PC-9 (cell line): ENCODE results near the gene KCNK5. TPM values are rescaled to one million over a fixed set of nuclear protein-coding genes. Genes with fewer than 3 reads are reported as not detected.

Experiments used
- BruUV-seq: library from RNA; stranded (reverse); fragments of 400-500 nt; replicated peaks from 2 replicates; lab custom pipeline; 2021; lab: Mats Ljungman, UMichigan
- CTCF ChIA-PET: fragments of 300-600 bp; sonication (Branson Sonifier 250); formaldehyde crosslinking; loops from one replicate; lab custom pipeline; 2022; ENCODE audit warnings: antibody characterized with exemption; lab: Charles Lee
- POLR2A ChIA-PET: fragments of 300-600 bp; sonication (Branson Sonifier 250); formaldehyde crosslinking; loops from one replicate; lab custom pipeline; 2022; ENCODE audit warnings: antibody characterized with exemption; ENCODE audit not compliant: unreplicated experiment; lab: Charles Lee
- DNase-seq, 2 experiments: peaks; one replicate each; pipeline versions ENCODE4 v3.0.0 to v3.0.0-alpha.2; 2015 to 2022; ENCODE audit warnings: mixed read lengths in 1 of 2
- H2AFZ ChIP-seq: fragments of 200-600 bp; sonication (generic); 2 replicates; pipeline ENCODE4 v1.8.1; 2017; ENCODE audit warnings: antibody characterized with exemption
- H3F3A ChIP-seq: fragments of 200-600 bp; sonication (generic); 2 replicates; pipeline ENCODE4 v1.8.1; 2017; ENCODE audit warnings: antibody characterized with exemption, mild to moderate bottlenecking, low read depth; ENCODE audit not compliant: insufficient read depth
- H3K27ac ChIP-seq: fragments of 200-600 bp; sonication (generic); 2 replicates; pipeline ENCODE4 v1.6.1; 2016; ENCODE audit warnings: mixed run types
- H3K27me3 ChIP-seq: fragments of 200-600 bp; sonication (generic); 2 replicates; pipeline ENCODE4 v1.6.1; 2016; ENCODE audit warnings: low read depth, mixed run types; ENCODE audit not compliant: insufficient read depth
- H3K36me3 ChIP-seq: fragments of 200-600 bp; sonication (generic); 2 replicates; pipeline ENCODE4 v1.6.1; 2016; ENCODE audit warnings: low read depth, mixed run types
- H3K4me1 ChIP-seq: fragments of 200-600 bp; sonication (generic); replicated peaks from 2 replicates; pipeline ENCODE4 v1.6.1; 2016; ENCODE audit warnings: mixed run types; ENCODE audit not compliant: insufficient read depth
- H3K4me2 ChIP-seq: fragments of 200-600 bp; sonication (generic); 2 replicates; pipeline ENCODE4 v1.6.1; 2017; ENCODE audit warnings: mixed run types
- H3K4me3 ChIP-seq: fragments of 200-600 bp; sonication (generic); 2 replicates; pipeline ENCODE4 v1.6.1; 2016; ENCODE audit warnings: mixed run types
- H3K79me2 ChIP-seq: fragments of 200-600 bp; sonication (generic); 2 replicates; pipeline ENCODE4 v1.6.1; 2017; ENCODE audit warnings: low read depth, mixed run types
- H3K9me2 ChIP-seq: fragments of 200-600 bp; sonication (generic); 2 replicates; pipeline ENCODE4 v1.8.1; 2017; ENCODE audit warnings: mild to moderate bottlenecking; ENCODE audit not compliant: insufficient read depth
- H3K9me3 ChIP-seq: fragments of 200-600 bp; sonication (generic); 2 replicates; pipeline ENCODE4 v1.8.1; 2016; ENCODE audit warnings: low read depth; ENCODE audit not compliant: insufficient read depth
- H4K20me1 ChIP-seq: fragments of 200-600 bp; sonication (generic); 2 replicates; pipeline ENCODE4 v1.8.1; 2017; ENCODE audit not compliant: insufficient read depth
- CTCF ChIP-seq: fragments of 200-600 bp; sonication (generic); conservative IDR thresholded peaks from 2 replicates; pipeline ENCODE4 v1.6.1; 2017; ENCODE audit warnings: mixed run types, antibody characterized with exemption, mild to moderate bottlenecking, moderate library complexity
- EZH2 ChIP-seq: fragments of 200-600 bp; sonication (generic); IDR thresholded peaks from 2 replicates; pipeline ENCODE4 v1.8.0; 2017; ENCODE audit warnings: antibody characterized with exemption, low read depth
- intact Hi-C: fragments of 100-400 bp; cut with micrococcal nuclease; formaldehyde crosslinking; loops from one replicate; pipeline ENCODE4 v1.10.0; 2022; ENCODE audit not compliant: unreplicated experiment
- total RNA-seq: library from RNA; stranded (reverse); gene quantifications from 2 replicates; pipeline ENCODE4 v1.2.3, GENCODE V29; 2021

Gene KCNK5
- total RNA-seq, 1 experiment from 2014 or later = 11.9 TPM

- ChIA-PET CTCF (no interaction called here), POLR2A (interaction anchor here (0.7 kb wide), 2 partner anchors 124 to 164 kb away, joined by 7 to 20 read pairs; no protein-coding TSS in a partner anchor)
- no peak for DNase-seq
- H3F3A ChIP-seq = no peaks in the 10 kb centered on the region; the same call in 1 of the 2 replicates
- peak overlapping the region; percentile 97; the same call in 1 of the 2 replicates for H3K4me2 ChIP-seq
- H3K27ac ChIP-seq = no peak overlapping the region
- peaks cover 49% of the 10 kb centered on the region for H3K4me1 ChIP-seq
- H3K79me2 ChIP-seq = peaks cover 99% of the 10 kb centered on the region
- no peaks in the 10 kb centered on the region for H3K27me3 ChIP-seq
- no TSS peak for BruUV-seq
- H4K20me1 ChIP-seq = peaks cover 28% of the 10 kb centered on the region
- H3K4me3 ChIP-seq = no peak overlapping the region
- TF ChIP-seq CTCF = no peak
- TF ChIP-seq EZH2 = no peak
- intact Hi-C loops = no loop called here
- peaks cover 8% of the 10 kb centered on the region; the same call in 1 of the 2 replicates for H3K36me3 ChIP-seq
- H3K9me2 ChIP-seq = no peaks in the 10 kb centered on the region
- H3K9me3 ChIP-seq = no peaks in the 10 kb centered on the region
- no peak overlapping the region for H2AFZ ChIP-seq
These were observed 5.3 kb downstream of the KCNK5 start for GRCh38 chr6:39224011-39224410.

DNA sequence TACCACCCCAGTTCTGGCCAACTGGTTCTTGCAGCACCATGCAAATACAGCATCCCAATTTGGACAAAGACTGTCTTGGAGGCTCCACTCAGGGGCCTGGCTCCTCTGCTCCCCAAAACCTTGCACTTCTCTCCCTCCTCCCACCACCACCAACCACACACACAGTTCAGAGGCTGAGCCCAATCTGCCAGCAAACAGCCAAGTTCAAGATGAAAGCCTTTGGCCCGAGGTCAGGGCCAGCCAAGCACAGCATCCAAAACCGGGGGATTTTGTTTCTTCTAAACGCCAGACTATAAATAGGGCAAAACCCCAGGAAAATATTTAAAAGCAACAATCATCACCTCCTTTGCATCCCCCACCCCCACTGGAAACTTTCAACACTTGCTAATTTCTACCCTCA lies 5.7 kb downstream of the KCNK5 start:
- H4K20me1 ChIP-seq = peaks cover 33% of the 10 kb centered on the region
- H3K9me3 ChIP-seq = no peaks in the 10 kb centered on the region
- H3K4me3 ChIP-seq = no peak overlapping the region
- no peaks in the 10 kb centered on the region for H3K27me3 ChIP-seq
- H3K4me1 ChIP-seq = peaks cover 54% of the 10 kb centered on the region
- ChIA-PET POLR2A (interaction anchor here (0.7 kb wide), 1 partner anchor 124 kb away, joined by 7 read pairs; no protein-coding TSS in a partner anchor), CTCF (no interaction called here)
- intact Hi-C loops = no loop called here
- DNase-seq = no peak
- no peak overlapping the region for H3K27ac ChIP-seq
- H3K79me2 ChIP-seq = peaks cover 99% of the 10 kb centered on the region
- no peak overlapping the region for H3K4me2 ChIP-seq
- H3K36me3 ChIP-seq = peaks cover 8% of the 10 kb centered on the region; the same call in 1 of the 2 replicates
- no peaks in the 10 kb centered on the region for H3K9me2 ChIP-seq
- H2AFZ ChIP-seq = no peak overlapping the region
- BruUV-seq = no TSS peak
- TF ChIP-seq CTCF = no peak
- TF ChIP-seq EZH2 = no peak
- H3F3A ChIP-seq = no peaks in the 10 kb centered on the region; the same call in 1 of the 2 replicates

- no peak overlapping the region for H3K4me2 ChIP-seq
- no peak overlapping the region for H3K4me3 ChIP-seq
- H3K9me3 ChIP-seq = no peaks in the 10 kb centered on the region
- H3K9me2 ChIP-seq = no peaks in the 10 kb centered on the region
- H3K36me3 ChIP-seq = peaks cover 8% of the 10 kb centered on the region; the same call in 1 of the 2 replicates
- H3K4me1 ChIP-seq = peaks cover 56% of the 10 kb centered on the region
- H3K27me3 ChIP-seq = no peaks in the 10 kb centered on the region
- no peak for TF ChIP-seq CTCF
- no peak for TF ChIP-seq EZH2
- ChIA-PET POLR2A (no interaction called here), CTCF (no interaction called here)
- H3F3A ChIP-seq = no peaks in the 10 kb centered on the region; the same call in 1 of the 2 replicates
- peaks cover 36% of the 10 kb centered on the region for H4K20me1 ChIP-seq
- H2AFZ ChIP-seq = no peak overlapping the region
- DNase-seq = no peak
- intact Hi-C loops = no loop called here
- no peak overlapping the region for H3K27ac ChIP-seq
- H3K79me2 ChIP-seq = peaks cover 99% of the 10 kb centered on the region
- no TSS peak for BruUV-seq
These were observed 6.2 kb downstream of the KCNK5 start for GRCh38 chr6:39223061-39223460.
